ENCODE results near the gene DNM3. TPM values are rescaled to one million over a fixed set of nuclear protein-coding genes. Genes with fewer than 3 reads are reported as not detected.

The DNM3 gene
- total RNA-seq, 4 donors from 2014 or later = 2.7 to 4.5 (median 4.0) TPM

DNA sequence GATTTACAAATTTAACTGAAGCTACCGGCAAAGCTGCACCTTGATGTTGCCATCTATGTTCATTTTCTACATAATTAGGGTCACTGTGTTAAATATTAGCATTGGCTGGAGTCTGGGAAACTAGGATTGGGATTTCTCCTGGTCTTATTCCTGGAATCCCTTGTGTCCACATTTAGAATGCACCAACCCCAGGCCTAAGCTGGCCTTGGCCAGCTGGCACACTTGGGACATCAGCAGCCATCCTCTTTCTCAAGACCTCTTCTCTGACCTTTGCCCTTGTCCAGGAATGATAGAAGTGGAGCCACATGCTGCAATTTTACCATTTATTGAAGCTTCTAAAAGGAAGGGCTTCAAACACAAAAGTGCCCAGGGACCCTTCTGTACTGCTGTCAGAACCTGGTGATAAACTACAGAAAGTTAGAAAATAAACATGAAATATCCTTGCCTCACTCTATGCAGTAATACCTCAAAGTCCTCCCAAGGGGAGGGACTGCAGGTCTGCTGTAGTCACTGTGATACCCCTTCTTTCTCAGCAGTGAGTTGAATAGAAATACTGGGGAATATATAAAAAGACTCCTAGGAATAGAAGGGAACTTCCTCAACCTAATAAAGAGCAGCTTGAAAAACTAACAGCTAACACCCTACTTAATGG lies 616.3 kb downstream of the DNM3 start:
- 90 to 92% methylated on average over 1 of the region's 1 CpG for WGBS, 2 donors
- no peak for DNase-seq (ENCODE audit: low spot score in 2 of 2)
- TF ChIP-seq, protein P1, sequence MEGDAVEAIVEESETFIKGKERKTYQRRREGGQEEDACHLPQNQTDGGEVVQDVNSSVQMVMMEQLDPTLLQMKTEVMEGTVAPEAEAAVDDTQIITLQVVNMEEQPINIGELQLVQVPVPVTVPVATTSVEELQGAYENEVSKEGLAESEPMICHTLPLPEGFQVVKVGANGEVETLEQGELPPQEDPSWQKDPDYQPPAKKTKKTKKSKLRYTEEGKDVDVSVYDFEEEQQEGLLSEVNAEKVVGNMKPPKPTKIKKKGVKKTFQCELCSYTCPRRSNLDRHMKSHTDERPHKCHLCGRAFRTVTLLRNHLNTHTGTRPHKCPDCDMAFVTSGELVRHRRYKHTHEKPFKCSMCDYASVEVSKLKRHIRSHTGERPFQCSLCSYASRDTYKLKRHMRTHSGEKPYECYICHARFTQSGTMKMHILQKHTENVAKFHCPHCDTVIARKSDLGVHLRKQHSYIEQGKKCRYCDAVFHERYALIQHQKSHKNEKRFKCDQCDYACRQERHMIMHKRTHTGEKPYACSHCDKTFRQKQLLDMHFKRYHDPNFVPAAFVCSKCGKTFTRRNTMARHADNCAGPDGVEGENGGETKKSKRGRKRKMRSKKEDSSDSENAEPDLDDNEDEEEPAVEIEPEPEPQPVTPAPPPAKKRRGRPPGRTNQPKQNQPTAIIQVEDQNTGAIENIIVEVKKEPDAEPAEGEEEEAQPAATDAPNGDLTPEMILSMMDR (IDR thresholded peaks at IDR 0.05) = no peak
- no peak for TF ChIP-seq POLR2A (IDR thresholded peaks at IDR 0.05)
- no peak overlapping the region for H3K4me3 ChIP-seq (ENCODE audit: low read depth, poor library complexity, severe bottlenecking)
- intact Hi-C loops (cut with DNase I; ENCODE audit: low total_unique reads) = no loop called here

DNA sequence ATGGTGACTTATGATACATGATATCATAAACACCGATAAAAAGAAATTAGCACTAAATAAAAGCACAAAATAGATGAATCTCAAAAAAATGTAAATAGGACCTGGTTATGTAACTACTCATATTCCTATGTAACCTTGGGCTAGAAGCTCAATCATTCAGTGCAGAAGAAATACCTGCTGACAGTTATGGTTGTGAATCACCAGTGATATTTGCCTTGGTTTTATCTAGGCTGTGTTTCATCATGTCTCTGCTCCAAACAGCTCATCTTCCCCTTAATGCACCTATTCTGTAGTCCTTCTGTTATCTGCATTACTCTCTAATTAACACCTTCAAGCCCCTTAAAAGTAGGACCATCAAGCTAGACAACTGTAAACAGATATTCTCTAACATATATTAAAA lies 618.9 kb downstream of the DNM3 start:
- 50 to 76% methylated on average over 1 of the region's 1 CpG for WGBS, 2 donors
- DNase-seq (ENCODE audit: low spot score in 2 of 2) = no peak
- no peak overlapping the region for H3K4me3 ChIP-seq (ENCODE audit: low read depth, poor library complexity, severe bottlenecking)
- intact Hi-C loops (cut with DNase I; ENCODE audit: low total_unique reads) = no loop called here
- TF ChIP-seq, protein P1 (IDR thresholded peaks at IDR 0.05) = no peak
- TF ChIP-seq POLR2A (IDR thresholded peaks at IDR 0.05) = no peak

DNA sequence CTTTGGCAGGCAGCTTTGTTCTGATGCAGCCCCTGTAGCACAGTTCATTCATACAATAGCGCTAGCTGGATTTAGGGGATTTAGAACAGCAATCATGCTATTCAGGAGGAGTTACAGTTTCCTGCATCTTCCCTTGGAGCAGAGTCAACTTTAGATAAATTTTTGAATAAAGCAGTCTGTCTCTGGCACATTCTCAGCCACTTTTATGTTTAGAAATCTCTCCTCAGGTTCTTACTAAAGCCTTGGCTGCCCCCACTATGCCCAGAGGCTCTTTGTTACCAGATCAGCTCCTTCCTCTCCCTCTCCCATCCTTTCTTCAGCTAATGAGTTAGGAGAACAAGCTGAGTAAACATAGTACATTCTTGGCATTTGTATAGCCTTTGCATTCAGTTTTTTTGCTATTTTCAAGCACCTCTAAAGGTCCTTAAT lies 619.6 kb downstream of the DNM3 start:
- intact Hi-C loops (cut with DNase I; ENCODE audit: low total_unique reads) = no loop called here
- 26 to 59% methylated on average over 1 of the region's 1 CpG for WGBS, 2 donors
- no peak for TF ChIP-seq POLR2A (IDR thresholded peaks at IDR 0.05)
- TF ChIP-seq, protein P1 (IDR thresholded peaks at IDR 0.05) = no peak
- H3K4me3 ChIP-seq (ENCODE audit: low read depth, poor library complexity, severe bottlenecking) = no peak overlapping the region
- no peak for DNase-seq (ENCODE audit: low spot score in 2 of 2)

MicroRNA genes within 50 kb of the gene (microRNA counts, 767-probe panel; counts per million panel counts)
- microRNA hsa-miR-199a-3p+hsa-miR-199b-3p (15,745 to 17,858 counts per million in 2 donors), microRNA hsa-miR-199a-5p (9,414 to 11,358 counts per million in 2 donors), microRNA hsa-miR-214-3p (0 to 358 counts per million in 2 donors)

Small RNA genes within 50 kb of the gene (microRNA-seq; reads per million reads assigned to microRNA genes)
- 57.7 to 70.8 reads per million in 2 donors for gene MIR199A2 (ENCODE audit: borderline number of aligned reads in 1 of 2, borderline replicate concordance in 2 of 2)
- 0 reads per million in 2 donors for gene MIR3120 (ENCODE audit: borderline number of aligned reads in 1 of 2, borderline replicate concordance in 2 of 2)

Other genes starting within 250 kb of the DNM3 start
- not detected for gene MYOCOS, start 219.3 kb upstream of the DNM3 start, total RNA-seq
- 1 to 10 TPM; 3.0 to 6.3 (median 4.4) TPM for gene MYOC, start 188.8 kb upstream of the DNM3 start, total RNA-seq
- 10 to 100 TPM in 3 of 4 donors, 1 to 10 TPM in 1; 9.9 to 12.0 (median 11.4) TPM for gene VAMP4, start 99.4 kb upstream of the DNM3 start, total RNA-seq
- gene METTL13, start 59.8 kb upstream of the DNM3 start, total RNA-seq = 10 to 100 TPM; 10.2 to 25.4 (median 17.7) TPM

All from lower leg skin (tissue), 4 donors.